Stimulated activated CD8-positive, alpha-beta memory T cell treated with anti-CD3 and anti-CD28 coated beads, Interleukin-15, amount 100 ng/mL, for 1 hour (primary cell): ENCODE measurements around the gene CRTC1.
"Not testable (repeated sequence)": the region's sequence is repeated elsewhere in the genome, so short reads cannot be mapped to it uniquely, and the experiment has no call there.

Experiments used
- DNase-seq: peaks from one replicate; pipeline ENCODE4 v3.0.0-alpha.2; 2020; ENCODE audit warnings: low read depth

The CRTC1 gene

DNA sequence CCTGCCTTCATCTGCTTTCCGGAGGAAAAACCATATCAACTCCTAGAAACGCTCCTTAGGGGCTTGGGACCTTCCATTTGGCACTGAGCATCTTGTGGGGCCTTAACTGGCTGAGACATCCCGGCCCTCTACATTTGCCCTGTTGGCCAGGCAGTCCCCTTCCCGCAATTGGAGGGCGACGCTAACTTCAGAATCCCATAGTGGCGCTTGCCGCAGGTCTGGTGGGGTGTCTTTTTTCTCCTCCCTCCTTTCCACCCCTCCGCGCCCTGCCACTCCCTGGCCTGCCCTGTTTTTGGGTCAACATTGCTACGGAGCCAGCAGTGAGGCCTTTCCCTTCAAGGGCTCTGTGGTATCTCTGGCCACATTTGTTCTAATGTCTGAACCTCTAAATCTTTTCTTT, 13.6 kb upstream of the CRTC1 start:
- no peak for DNase-seq

DNA sequence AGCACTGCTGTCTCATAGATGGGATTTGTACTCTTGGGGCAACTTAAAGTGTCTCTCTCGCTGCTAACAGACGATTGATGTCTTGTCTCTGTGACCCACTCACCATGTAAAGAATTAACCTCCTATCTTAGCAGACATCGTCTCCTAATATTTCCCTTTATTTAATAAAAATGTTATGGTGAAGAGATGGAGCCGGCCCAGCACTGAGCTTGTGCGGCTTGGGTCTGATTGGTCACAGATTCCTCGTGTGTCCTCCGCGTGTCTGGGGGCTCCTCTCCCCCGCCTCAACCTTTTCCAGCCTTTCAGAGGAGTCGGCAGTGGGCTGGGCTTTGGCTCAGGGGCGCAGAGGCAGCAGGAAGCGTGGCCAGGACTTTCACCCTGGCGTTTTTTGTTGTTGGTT, 13.2 kb upstream of the CRTC1 start:
- no peak for DNase-seq

GRCh38 chr19:18671303-18672043, 12.0 kb upstream of the CRTC1 start:
- DNase-seq: no peak

DNA sequence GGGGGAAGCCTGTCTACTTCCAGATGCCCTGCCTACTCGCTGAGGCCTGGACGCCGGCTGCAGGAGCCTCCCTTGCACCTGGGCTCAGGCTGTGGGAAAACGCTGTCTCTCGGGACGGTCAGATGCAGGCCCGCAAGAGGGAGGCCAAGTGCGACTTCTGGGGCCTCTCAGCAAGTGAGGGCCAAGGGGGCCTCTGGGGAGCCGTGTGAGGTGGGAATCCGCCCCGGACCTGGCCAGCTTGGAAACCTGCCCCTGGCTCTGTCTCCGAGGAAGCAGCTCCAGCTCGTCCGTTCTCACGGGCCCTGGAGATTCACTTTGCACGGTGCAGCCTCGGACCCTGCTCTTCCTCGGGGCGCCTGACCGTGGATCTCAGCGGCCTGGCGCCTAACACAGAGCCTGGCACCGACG, 11.4 kb upstream of the CRTC1 start:
- no peak for DNase-seq

GRCh38 chr19:18672606-18673337, 10.7 kb upstream of the CRTC1 start:
- no peak for DNase-seq

GRCh38 chr19:18674616-18675015, 8.9 kb upstream of the CRTC1 start:
- DNase-seq: no peak

GRCh38 chr19:18675779-18676178, 7.7 kb upstream of the CRTC1 start:
- DNase-seq: no peak

DNA sequence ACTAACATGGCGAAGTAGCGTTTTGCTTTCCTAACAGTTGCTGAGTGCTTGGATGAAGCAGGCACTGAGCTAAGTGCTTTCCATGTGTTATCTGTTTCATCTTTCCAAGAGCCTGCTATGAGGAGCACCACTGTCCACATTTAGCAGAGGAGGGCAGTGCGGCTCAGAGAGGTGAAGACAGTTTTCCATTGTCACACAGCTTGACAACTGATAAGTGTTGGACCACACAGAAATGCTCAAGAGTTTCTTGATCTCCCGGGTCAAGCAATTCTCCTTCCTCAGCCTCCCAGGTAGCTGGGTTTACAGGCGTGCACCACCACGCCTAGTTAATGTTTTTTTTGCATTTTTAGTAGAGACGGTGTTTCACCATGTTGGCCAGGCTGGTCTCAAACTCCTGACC, 6.8 kb upstream of the CRTC1 start:
- no peak for DNase-seq

- no peak for DNase-seq
Measured at GRCh38 chr19:18677156-18677555, 6.3 kb upstream of the CRTC1 start.

GRCh38 chr19:18680148-18680547, 3.3 kb upstream of the CRTC1 start:
- DNase-seq: not testable (repeated sequence)

DNA sequence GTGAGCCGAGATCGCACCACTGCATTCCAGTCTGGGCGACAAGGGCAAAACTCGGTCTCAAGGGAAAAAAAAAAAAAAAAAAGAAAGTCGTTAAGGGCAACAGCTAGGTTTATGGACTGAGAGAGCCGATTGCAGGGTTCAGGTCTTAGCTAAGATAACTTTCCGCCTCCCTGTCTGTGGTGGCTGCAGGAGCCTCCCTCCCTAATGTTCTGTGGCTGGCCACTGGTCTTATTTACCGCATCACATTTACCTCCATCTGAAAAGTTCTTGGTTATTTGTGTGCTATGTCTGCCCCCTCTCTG, 722 bp upstream of the CRTC1 start:
- no peak for DNase-seq

DNA sequence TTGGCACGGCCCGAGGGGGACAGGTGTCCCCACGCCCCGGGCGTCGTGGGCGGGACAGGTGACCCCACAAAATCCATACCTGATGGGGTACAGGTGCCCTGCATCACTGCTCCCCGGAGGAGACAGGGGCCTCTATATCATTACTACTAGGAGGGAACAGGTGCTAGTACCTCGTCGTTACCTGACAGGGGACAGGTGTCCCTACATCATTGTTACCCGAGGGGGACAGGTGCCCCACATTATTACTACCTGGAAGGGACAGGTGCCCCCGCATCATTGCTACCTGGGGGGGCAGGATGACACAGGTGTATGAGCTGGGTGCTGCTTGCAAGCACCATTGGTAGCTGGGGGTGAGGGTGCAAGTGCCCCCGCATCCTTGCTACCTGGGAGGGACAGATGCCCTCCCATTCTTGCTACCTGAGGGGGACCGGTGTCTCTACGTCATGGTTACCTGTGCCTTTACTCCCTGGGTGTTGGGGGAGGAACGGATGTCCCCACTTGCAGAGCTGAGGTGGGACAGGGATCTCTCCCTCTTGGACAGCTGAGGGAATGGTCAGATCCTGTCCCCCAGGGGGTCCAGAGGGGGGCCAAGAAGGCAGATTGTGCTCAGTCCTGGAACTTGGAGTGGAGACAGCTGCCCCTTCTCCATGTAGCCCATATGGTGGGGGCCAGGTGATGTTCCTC, 620 bp downstream of the CRTC1 start:
- no peak for DNase-seq

GRCh38 chr19:18684642-18684993, 1.1 kb downstream of the CRTC1 start:
- DNase-seq: no peak

DNA sequence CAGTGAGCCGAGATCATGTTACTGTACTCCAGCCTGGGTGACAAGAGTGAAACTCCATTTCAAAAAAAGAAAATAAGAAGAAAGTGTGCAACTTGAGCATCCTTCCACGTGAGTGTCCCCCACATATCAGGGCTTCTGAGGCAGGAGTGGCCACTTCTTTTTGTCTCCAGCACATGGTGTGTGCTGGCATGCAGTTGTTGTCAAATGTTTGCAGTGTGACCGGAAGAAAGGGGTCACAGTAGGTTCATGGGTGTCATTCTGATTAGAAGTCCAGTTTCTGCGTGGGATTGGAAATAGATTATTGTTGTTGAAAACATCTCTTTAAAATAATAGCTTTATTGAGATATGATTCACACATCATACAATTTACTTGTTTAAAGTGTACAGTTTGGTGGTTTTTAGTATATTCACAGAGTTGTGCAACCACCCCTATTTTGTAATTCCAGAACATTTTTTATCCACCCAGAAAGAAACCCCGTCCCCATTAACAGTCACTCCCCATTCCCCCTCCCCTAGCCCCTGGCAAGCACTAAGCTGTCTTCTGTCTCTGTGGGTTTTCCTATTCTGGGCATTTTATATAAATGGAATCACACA, 2.2 kb downstream of the CRTC1 start:
- DNase-seq: no peak

DNA sequence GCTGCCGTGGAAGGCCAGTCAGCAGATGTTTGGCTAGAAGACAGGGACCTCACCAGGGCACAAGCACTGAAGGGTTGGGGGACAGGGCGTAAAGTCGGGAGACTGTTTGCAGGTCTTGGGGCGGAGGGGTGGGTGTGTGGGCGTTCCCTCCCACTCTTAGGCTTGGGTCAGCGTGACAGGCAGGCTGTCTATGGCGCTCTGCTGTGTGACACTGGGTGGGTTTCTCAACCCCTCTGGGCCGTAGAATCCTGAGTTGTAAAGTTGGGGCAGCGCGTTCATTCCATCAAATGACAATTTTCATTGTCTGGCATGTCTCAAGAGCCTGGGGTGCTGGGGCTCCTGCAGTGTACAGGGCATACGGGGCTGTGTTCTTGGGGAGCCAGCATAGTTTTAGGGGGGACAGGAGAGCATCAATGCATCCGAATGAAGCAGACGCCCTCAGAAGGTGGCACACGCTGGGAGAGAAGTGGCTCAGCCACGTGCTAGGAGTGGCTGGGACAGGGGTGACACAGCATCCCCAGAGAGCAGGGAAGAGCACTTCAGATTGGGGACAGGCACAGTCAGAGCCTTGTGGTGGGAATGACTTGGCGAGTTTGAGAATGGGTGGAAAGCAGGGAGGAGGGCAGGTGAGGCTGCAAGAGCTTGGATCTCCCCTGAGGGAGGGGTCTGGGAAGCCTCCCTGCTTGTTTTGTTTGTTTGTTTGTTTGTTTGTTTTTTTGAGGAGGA, 4.4 kb downstream of the CRTC1 start:
- DNase-seq: no peak

DNA sequence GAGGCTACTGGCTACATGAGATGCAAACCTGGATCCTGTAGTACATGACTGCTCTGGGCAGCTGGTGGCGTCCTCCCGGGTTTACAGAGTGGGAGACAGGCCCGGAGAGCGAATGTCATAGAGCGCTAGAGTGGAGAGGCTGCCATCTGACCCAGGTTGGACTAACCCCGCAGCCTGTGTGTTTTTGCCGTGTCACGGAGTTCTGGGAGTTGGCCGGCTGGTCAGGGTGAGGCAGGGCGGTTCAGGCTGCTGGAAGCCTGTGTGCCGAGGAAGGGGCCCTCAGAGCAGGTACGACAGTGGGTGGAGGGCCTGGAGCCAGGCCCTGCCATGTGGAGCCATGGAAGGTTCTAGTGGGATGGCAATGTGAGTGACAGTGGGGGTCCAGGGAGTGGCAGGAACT, 12.5 kb downstream of the CRTC1 start:
- no peak for DNase-seq

GRCh38 chr19:18697680-18698079, 14.2 kb downstream of the CRTC1 start:
- no peak for DNase-seq

DNA sequence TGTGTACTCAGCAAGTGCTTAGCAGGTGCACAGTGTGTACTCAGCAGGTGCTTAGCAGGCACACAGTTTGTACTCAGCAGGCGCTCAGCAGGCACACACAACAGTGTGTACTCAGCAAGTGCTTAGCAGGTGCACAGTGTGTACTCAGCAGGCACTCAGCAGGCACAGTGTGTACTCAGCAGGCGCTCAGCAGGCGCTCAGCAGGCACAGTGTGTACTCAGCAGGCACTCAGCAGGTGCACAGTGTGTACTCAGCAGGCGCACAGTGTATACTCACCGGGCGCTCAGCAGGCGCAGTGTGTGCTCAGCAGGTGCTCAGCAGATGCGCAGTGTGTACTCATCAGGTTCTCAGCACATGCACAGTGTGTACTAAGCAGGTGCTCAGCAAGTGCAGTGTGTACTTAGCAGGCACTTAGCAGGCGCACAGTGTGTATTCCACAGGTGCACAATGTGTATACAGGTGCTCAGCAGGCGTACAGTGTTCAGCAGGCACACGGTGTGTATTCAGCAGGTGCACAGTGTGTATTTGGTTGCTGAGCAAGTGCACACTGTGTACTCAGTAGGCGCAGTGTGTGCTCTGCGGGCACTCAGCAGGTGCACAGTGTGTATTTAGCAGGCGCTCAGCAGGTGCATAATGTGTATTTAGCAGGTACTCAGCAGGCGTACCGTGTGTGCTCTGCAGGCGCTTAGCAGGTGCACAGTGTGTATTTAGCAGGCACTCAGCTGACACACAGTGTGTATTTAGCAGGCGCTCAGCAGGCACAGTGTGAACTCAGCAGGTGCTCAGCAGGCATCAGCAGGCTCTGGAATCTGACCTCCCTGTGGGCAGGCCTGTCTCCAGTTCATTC, 15.1 kb downstream of the CRTC1 start:
- no peak for DNase-seq

DNA sequence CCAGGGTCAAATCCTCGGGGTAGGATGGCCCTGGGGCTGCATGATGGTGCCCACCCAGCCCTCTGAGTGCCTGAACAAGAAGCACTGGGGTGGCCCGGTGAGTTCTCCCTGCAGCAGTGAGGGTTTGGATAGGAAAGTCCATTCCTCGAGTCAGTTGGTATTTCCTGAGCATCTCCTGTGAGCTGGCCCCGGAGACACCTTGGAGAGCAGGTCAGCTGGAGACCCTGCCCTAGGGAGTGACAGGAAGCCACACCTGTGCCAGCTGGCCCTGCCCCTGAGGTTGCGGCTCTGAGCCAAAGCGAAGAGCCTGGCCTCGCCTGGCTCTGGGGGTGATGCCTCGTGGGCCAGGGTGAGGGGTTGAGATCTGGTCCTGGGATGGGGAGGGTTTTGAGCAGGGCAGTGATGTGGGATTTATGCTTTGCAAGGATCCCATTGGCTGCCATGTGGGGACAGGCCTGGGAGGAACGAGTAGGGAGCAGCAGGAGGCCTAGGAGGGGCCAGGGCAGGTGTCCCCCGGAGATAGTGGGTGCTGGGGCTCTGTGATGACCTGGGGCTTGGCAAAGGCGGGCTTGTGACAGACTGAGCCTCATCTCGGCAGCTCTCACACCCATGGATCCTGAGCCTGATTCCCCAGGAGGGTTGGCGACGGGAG, 16.0 kb downstream of the CRTC1 start:
- DNase-seq: no peak

- DNase-seq: peak; percentile 48
Measured at GRCh38 chr19:18700501-18701249, 17.2 kb downstream of the CRTC1 start.
